ENCODE results near the gene AGAP2. TPM values are rescaled to one million over a fixed set of nuclear protein-coding genes. Genes with fewer than 3 reads are reported as not detected.

Gene AGAP2
- total and polyA plus RNA-seq, 2 of the 13 experiments (the other 11 are each of a cell fraction or from before 2014, with no cell fraction given), result 0.38 to 0.45 TPM

DNA sequence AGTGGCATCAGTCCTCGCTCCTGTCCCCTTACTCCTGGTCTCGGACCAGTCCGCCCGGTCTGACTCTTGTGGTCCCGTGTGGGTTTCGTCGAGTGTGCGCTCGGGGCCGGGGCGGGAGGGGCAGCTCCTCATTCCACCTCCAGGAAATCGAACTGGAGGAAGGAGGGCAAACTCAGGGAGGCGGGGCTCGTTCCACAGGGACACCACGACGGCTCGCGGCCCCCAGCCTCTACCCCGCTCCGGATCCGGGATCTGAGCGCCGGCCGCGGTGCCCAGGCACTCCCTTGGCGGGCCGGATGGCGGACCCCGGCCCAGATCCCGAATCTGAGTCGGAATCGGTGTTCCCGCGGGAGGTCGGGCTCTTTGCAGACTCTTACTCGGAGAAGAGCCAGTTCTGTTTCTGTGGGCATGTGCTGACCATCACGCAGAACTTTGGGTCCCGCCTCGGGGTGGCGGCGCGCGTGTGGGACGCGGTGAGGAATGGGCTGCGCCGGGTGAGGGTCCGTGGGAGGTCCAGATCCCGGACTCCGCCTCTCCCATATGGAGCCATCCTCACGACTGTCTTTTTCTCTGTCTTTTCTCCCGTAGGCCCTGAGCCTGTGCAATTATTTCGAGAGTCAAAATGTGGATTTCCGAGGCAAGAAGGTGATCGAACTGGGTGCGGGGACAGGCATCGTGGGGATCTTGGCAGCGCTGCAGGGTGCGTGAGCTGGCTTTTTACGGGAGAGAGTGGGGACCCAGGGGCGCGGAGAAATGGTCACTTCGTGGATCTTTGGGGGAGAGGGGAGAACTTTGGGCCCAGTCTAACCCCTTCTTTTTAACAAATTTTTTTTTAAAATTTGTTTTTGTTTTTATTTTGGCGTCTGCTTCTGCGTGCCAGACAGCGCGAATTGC, 34.1 kb upstream of the AGAP2 start, which contains the start of gene EEF1AKMT3 (continued):
- TF ChIP-seq FOSL2 (CRISPR knock-in tag; IDR thresholded peaks at IDR 0.05), result 0 out of 2 replicates have a peak, but pooled peaks have one; percentile 2
- 0 out of 2 replicates have a peak, but pooled peaks have one; percentile 21 for TF ChIP-seq FLYWCH1 (CRISPR knock-in tag; IDR thresholded peaks at IDR 0.05)
- TF ChIP-seq, protein P1, sequence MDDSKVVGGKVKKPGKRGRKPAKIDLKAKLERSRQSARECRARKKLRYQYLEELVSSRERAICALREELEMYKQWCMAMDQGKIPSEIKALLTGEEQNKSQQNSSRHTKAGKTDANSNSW (CRISPR knock-in tag; IDR thresholded peaks at IDR 0.05; ENCODE audit: borderline replicate concordance), result no peak
- peak; percentile 49 for TF ChIP-seq ZNF441 (CRISPR knock-in tag; IDR thresholded peaks at IDR 0.05; ENCODE audit: borderline replicate concordance)
- TF ChIP-seq TAF1 (CRISPR knock-in tag; IDR thresholded peaks at IDR 0.05), result no peak
- no peak; the same call in 1 of the 2 replicates for TF ChIP-seq CBX5 (CRISPR knock-in tag; IDR thresholded peaks at IDR 0.05; ENCODE audit: borderline replicate concordance)
- TF ChIP-seq, protein P2, sequence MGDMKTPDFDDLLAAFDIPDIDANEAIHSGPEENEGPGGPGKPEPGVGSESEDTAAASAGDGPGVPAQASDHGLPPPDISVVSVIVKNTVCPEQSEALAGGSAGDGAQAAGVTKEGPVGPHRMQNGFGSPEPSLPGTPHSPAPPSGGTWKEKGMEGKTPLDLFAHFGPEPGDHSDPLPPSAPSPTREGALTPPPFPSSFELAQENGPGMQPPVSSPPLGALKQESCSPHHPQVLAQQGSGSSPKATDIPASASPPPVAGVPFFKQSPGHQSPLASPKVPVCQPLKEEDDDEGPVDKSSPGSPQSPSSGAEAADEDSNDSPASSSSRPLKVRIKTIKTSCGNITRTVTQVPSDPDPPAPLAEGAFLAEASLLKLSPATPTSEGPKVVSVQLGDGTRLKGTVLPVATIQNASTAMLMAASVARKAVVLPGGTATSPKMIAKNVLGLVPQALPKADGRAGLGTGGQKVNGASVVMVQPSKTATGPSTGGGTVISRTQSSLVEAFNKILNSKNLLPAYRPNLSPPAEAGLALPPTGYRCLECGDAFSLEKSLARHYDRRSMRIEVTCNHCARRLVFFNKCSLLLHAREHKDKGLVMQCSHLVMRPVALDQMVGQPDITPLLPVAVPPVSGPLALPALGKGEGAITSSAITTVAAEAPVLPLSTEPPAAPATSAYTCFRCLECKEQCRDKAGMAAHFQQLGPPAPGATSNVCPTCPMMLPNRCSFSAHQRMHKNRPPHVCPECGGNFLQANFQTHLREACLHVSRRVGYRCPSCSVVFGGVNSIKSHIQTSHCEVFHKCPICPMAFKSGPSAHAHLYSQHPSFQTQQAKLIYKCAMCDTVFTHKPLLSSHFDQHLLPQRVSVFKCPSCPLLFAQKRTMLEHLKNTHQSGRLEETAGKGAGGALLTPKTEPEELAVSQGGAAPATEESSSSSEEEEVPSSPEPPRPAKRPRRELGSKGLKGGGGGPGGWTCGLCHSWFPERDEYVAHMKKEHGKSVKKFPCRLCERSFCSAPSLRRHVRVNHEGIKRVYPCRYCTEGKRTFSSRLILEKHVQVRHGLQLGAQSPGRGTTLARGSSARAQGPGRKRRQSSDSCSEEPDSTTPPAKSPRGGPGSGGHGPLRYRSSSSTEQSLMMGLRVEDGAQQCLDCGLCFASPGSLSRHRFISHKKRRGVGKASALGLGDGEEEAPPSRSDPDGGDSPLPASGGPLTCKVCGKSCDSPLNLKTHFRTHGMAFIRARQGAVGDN (CRISPR knock-in tag; IDR thresholded peaks at IDR 0.05), result peak; percentile 90
- 0 out of 2 replicates have a peak, but pooled peaks have one; percentile 43 for TF ChIP-seq ZNF124 (CRISPR knock-in tag; IDR thresholded peaks at IDR 0.05)
- TF ChIP-seq ZNF333 (CRISPR knock-in tag; IDR thresholded peaks at IDR 0.05; ENCODE audit: borderline replicate concordance), result peak; percentile 60
- TF ChIP-seq, protein P3, sequence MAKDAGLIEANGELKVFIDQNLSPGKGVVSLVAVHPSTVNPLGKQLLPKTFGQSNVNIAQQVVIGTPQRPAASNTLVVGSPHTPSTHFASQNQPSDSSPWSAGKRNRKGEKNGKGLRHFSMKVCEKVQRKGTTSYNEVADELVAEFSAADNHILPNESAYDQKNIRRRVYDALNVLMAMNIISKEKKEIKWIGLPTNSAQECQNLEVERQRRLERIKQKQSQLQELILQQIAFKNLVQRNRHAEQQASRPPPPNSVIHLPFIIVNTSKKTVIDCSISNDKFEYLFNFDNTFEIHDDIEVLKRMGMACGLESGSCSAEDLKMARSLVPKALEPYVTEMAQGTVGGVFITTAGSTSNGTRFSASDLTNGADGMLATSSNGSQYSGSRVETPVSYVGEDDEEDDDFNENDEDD (CRISPR knock-in tag; IDR thresholded peaks at IDR 0.05; ENCODE audit: borderline replicate concordance), result no peak
- TF ChIP-seq ZNF160 (CRISPR knock-in tag; IDR thresholded peaks at IDR 0.05), result peak; percentile 54; the same call in 1 of the 2 replicates
- no peak for TF ChIP-seq KLF16 (CRISPR knock-in tag; IDR thresholded peaks at IDR 0.05)
- TF ChIP-seq RBFOX2 (IDR thresholded peaks at IDR 0.05; ENCODE audit: low read depth, low read length), result peak; percentile 69
